Activated CD4-positive, alpha-beta T cell treated with anti-CD3 and anti-CD28 coated beads for 4 hours (primary cell): ENCODE measurements around the gene SYNE2.
"Not testable (repeated sequence)": the region's sequence is repeated elsewhere in the genome, so short reads cannot be mapped to it uniquely, and the experiment has no call there.

Experiments used
- DNase-seq, 2 donors: peaks; one replicate each; pipeline ENCODE4 v3.0.0-alpha.2; 2020

The SYNE2 gene

GRCh38 chr14:64040044-64040443 lies 187.2 kb downstream of the SYNE2 start:
- DNase-seq: no peak

- not testable (repeated sequence) for DNase-seq
Observed at GRCh38 chr14:64043296-64043695, 190.5 kb downstream of the SYNE2 start.

GRCh38 chr14:64045091-64045490 lies 192.3 kb downstream of the SYNE2 start:
- DNase-seq: no peak

- no peak for DNase-seq
Observed at GRCh38 chr14:64049616-64050381, 197.0 kb downstream of the SYNE2 start.

- no peak for DNase-seq
Observed at GRCh38 chr14:64053694-64054669, 201.2 kb downstream of the SYNE2 start.

- DNase-seq: no peak
Observed at GRCh38 chr14:64059454-64060198, 206.8 kb downstream of the SYNE2 start.

- no peak for DNase-seq
Observed at GRCh38 chr14:64060199-64060545, 207.4 kb downstream of the SYNE2 start.

- DNase-seq: no peak
Observed at GRCh38 chr14:64060648-64061096, 207.9 kb downstream of the SYNE2 start.

GRCh38 chr14:64061115-64061514 lies 208.3 kb downstream of the SYNE2 start:
- no peak for DNase-seq

- no peak for DNase-seq
Observed at GRCh38 chr14:64061706-64062105, 208.9 kb downstream of the SYNE2 start.

- DNase-seq: no peak
Observed at GRCh38 chr14:64062381-64063115, 209.7 kb downstream of the SYNE2 start.

- DNase-seq: no peak
Observed at GRCh38 chr14:64064447-64064846, 211.6 kb downstream of the SYNE2 start.

- DNase-seq: no peak
Observed at GRCh38 chr14:64069634-64070359, 217.0 kb downstream of the SYNE2 start.

GRCh38 chr14:64074961-64075612 lies 222.3 kb downstream of the SYNE2 start:
- DNase-seq: no peak

GRCh38 chr14:64075613-64076005 lies 222.8 kb downstream of the SYNE2 start:
- DNase-seq: no peak

GRCh38 chr14:64080452-64080851 lies 227.6 kb downstream of the SYNE2 start:
- DNase-seq: no peak

GRCh38 chr14:64081174-64081746 lies 228.5 kb downstream of the SYNE2 start:
- no peak for DNase-seq

- DNase-seq: no peak
Observed at GRCh38 chr14:64082837-64083236, 230.0 kb downstream of the SYNE2 start.

GRCh38 chr14:64088647-64088964 lies 235.8 kb downstream of the SYNE2 start:
- DNase-seq: no peak

- no peak for DNase-seq
Observed at GRCh38 chr14:64089920-64090319, 237.1 kb downstream of the SYNE2 start.

GRCh38 chr14:64091217-64091616 lies 238.4 kb downstream of the SYNE2 start:
- DNase-seq: no peak
